SU-DHL-6 (cell line): ENCODE results near the gene RBM44.

Experiments
- H2AFZ ChIP-seq: fragments of 200-600 bp; sonication (generic); 2 replicates; pipeline ENCODE4 v1.6.1; 2014; ENCODE audit warnings: low read depth, mild to moderate bottlenecking, moderate library complexity, mixed read lengths, antibody characterized with exemption, low read length; ENCODE audit not compliant: severe bottlenecking
- H3F3A ChIP-seq: fragments of 200-600 bp; shearing (Covaris generic); 2 replicates; pipeline ENCODE4 v1.6.0; 2016; ENCODE audit warnings: antibody characterized with exemption, mild to moderate bottlenecking; ENCODE audit not compliant: insufficient read depth
- H3K27ac ChIP-seq: fragments of 200-600 bp; sonication (generic); 2 replicates; pipeline ENCODE4 v1.5.1; 2016; ENCODE audit warnings: low read depth, mild to moderate bottlenecking, low read length, moderate library complexity, mixed read lengths
- H3K27me3 ChIP-seq: fragments of 200-600 bp; sonication (generic), shearing (Covaris generic); 2 replicates; pipeline ENCODE4 v1.6.0; 2014; ENCODE audit warnings: mild to moderate bottlenecking, low read length
- H3K36me3 ChIP-seq: fragments of 200-600 bp; sonication (generic); 2 replicates; pipeline ENCODE4 v1.6.1; 2014; ENCODE audit warnings: mild to moderate bottlenecking, low read length, mixed read lengths
- H3K4me2 ChIP-seq: fragments of 300-600, 200-600 bp; shearing (Covaris generic), sonication (generic); 2 replicates; pipeline ENCODE4 v1.6.0; 2014; ENCODE audit warnings: low read length, low read depth, mild to moderate bottlenecking; ENCODE audit not compliant: poor library complexity, severe bottlenecking
- H3K4me3 ChIP-seq: fragments of 200-600 bp; sonication (generic); 2 replicates; pipeline ENCODE4 v1.5.1; 2014; ENCODE audit warnings: antibody characterized with exemption, low read length, mild to moderate bottlenecking, mixed read lengths; ENCODE audit not compliant: insufficient read depth, poor library complexity, severe bottlenecking
- H3K79me2 ChIP-seq: fragments of 200-600 bp; sonication (generic); 2 replicates; pipeline ENCODE4 v1.6.1; 2014; ENCODE audit warnings: mild to moderate bottlenecking, low read length, moderate library complexity; ENCODE audit not compliant: insufficient read depth
- H3K9ac ChIP-seq: fragments of 200-600 bp; sonication (generic); 2 replicates; pipeline ENCODE4 v1.7.0; 2014; ENCODE audit warnings: mild to moderate bottlenecking, low read length
- H3K9me2 ChIP-seq: fragments of 200-600 bp; sonication (generic); replicated peaks from 2 replicates; pipeline ENCODE4 v1.6.1; 2014; ENCODE audit warnings: low read length; ENCODE audit not compliant: insufficient read depth
- H3K9me3 ChIP-seq: fragments of 200-600 bp; sonication (generic); 2 replicates; pipeline ENCODE4 v1.6.1; 2014; ENCODE audit warnings: low read length, mixed read lengths; ENCODE audit not compliant: insufficient read depth
- H4K20me1 ChIP-seq: fragments of 200-600 bp; sonication (generic); 2 replicates; pipeline ENCODE4 v1.6.1; 2014; ENCODE audit warnings: low read depth, mild to moderate bottlenecking, antibody characterized with exemption, low read length, moderate library complexity, mixed read lengths
- EZH2phosphoT487 ChIP-seq: fragments of 200-600 bp; sonication (generic), shearing (Covaris generic); conservative IDR thresholded peaks from 2 replicates; pipeline ENCODE4 v1.6.1; 2018; ENCODE audit warnings: mild to moderate bottlenecking, antibody characterized with exemption, low read length, moderate library complexity, mixed read lengths
- TF ChIP-seq, protein P1 (sequence below): fragments of 200-600 bp; sonication (generic); IDR thresholded peaks from one replicate; pipeline ENCODE4 v1.5.1; 2017; ENCODE audit warnings: antibody characterized with exemption, mild to moderate bottlenecking, low read length, moderate library complexity; ENCODE audit not compliant: insufficient read depth, poor library complexity, severe bottlenecking

The RBM44 gene

DNA sequence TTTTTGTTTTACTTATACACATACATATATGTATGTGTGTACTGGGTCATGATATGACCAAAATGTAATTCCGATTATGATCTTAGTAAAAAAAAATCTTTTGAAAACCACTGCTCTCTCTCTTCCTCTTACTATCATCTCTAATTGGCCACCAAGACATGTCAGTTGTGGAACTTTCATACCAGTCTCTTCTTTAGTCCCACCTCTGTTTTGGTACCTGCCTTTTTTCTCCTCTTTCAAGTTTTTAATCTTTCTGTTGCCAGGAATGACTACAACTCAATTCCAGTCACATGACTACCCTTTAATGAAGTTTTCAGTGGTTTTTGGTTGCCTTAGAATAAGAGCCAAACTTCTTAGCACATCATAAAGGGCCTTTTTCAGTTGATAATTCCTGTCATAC, 17.1 kb downstream of the RBM44 start:
- Histone ChIP-seq H3K9me3 (no peaks in the 10 kb centered on the region), H3K4me3 (no peak overlapping the region), H4K20me1 (no peaks in the 10 kb centered on the region), H3K4me2 (no peak overlapping the region), H3K79me2 (no peaks in the 10 kb centered on the region), H3K36me3 (no peaks in the 10 kb centered on the region), H3K9me2 (no peaks in the 10 kb centered on the region), H3K27me3 (no peaks in the 10 kb centered on the region), H3F3A (no peaks in the 10 kb centered on the region), H3K27ac (no peak overlapping the region), H3K9ac (no peak overlapping the region), H2AFZ (no peak overlapping the region)
- TF ChIP-seq EZH2phosphoT487 = no peak
- TF ChIP-seq, protein P1, sequence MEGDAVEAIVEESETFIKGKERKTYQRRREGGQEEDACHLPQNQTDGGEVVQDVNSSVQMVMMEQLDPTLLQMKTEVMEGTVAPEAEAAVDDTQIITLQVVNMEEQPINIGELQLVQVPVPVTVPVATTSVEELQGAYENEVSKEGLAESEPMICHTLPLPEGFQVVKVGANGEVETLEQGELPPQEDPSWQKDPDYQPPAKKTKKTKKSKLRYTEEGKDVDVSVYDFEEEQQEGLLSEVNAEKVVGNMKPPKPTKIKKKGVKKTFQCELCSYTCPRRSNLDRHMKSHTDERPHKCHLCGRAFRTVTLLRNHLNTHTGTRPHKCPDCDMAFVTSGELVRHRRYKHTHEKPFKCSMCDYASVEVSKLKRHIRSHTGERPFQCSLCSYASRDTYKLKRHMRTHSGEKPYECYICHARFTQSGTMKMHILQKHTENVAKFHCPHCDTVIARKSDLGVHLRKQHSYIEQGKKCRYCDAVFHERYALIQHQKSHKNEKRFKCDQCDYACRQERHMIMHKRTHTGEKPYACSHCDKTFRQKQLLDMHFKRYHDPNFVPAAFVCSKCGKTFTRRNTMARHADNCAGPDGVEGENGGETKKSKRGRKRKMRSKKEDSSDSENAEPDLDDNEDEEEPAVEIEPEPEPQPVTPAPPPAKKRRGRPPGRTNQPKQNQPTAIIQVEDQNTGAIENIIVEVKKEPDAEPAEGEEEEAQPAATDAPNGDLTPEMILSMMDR = no peak

DNA sequence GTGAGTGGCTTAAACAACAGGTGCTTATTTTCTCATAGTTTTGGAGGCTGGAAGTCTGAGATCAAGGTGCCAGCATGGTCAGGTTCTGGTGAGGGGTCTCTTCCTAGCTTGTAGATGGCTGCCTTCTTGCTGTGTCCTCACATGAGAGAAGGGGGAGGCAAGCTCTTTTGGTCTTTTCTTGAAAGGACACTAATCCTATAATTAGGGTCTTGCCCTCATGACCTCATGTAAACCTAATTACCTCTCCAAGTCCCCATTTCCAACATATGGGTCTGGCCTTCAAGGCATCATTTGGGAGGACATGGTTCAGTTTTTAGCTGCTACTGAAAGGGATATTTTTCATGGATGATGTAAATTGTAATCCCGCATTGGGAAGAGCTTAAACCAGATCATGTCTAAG, 18.0 kb downstream of the RBM44 start:
- H3K4me3 ChIP-seq = no peak overlapping the region
- TF ChIP-seq EZH2phosphoT487 = no peak
- TF ChIP-seq, protein P1 = no peak

DNA sequence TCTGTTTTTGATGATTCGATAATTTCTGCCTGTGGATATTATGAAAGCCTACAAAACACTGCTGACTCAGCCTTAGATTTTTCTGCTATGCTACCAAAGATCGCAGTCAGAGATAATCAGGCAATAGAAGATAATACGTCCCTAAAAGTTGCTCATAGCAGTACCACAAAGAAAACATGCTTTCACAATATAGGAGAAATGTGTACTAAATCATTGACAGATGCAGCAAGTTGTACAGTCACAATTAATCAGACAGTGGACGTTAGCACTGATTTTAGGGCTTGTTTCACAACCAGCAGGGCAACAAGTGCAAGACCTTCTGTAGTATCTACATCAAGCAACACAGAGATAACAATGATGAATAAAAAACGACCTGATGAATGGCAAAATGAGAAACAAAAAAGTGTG, 19.5 kb downstream of the RBM44 start:
- TF ChIP-seq EZH2phosphoT487 = no peak
- TF ChIP-seq, protein P1 = no peak
- Histone ChIP-seq H3K9me3 (no peaks in the 10 kb centered on the region), H3K27me3 (no peaks in the 10 kb centered on the region), H3K36me3 (no peaks in the 10 kb centered on the region), H3K9me2 (no peaks in the 10 kb centered on the region), H3K4me3 (no peak overlapping the region), H3K9ac (no peak overlapping the region), H2AFZ (no peak overlapping the region), H3K4me2 (no peak overlapping the region), H4K20me1 (no peaks in the 10 kb centered on the region), H3K27ac (no peak overlapping the region), H3F3A (no peaks in the 10 kb centered on the region), H3K79me2 (no peaks in the 10 kb centered on the region)

More for the DNA sequence above, 18.0 kb downstream of the RBM44 start:
- no peaks in the 10 kb centered on the region for H3F3A ChIP-seq
- H3K36me3 ChIP-seq = no peaks in the 10 kb centered on the region
- no peak overlapping the region for H3K9ac ChIP-seq
- no peaks in the 10 kb centered on the region for H3K9me3 ChIP-seq
- no peaks in the 10 kb centered on the region for H3K9me2 ChIP-seq
- H3K27ac ChIP-seq = no peak overlapping the region
- no peaks in the 10 kb centered on the region for H3K27me3 ChIP-seq
- no peak overlapping the region for H3K4me2 ChIP-seq
- no peak overlapping the region for H2AFZ ChIP-seq
- no peaks in the 10 kb centered on the region for H3K79me2 ChIP-seq
- H4K20me1 ChIP-seq = no peaks in the 10 kb centered on the region
